ENCODE measurements around the gene TMEM154.

TMEM154 gene

GRCh38 chr4:152693871-152694270, 14.1 kb upstream of the TMEM154 start:
- no peak for DNase-seq

- no peak for DNase-seq
These were observed 12.0 kb upstream of the TMEM154 start for GRCh38 chr4:152691761-152692160.

- DNase-seq = no peak
These were observed 11.2 kb upstream of the TMEM154 start for GRCh38 chr4:152690706-152691651.

GRCh38 chr4:152689615-152690501, 10.1 kb upstream of the TMEM154 start:
- DNase-seq = no peak

GRCh38 chr4:152687974-152688599, 8.3 kb upstream of the TMEM154 start:
- DNase-seq = no peak

GRCh38 chr4:152686452-152687013, 6.7 kb upstream of the TMEM154 start:
- DNase-seq = no peak

- no peak for DNase-seq
These were observed 4.8 kb upstream of the TMEM154 start for GRCh38 chr4:152684587-152684986.

- DNase-seq = no peak
These were observed 4.2 kb upstream of the TMEM154 start for GRCh38 chr4:152684007-152684406.

GRCh38 chr4:152682143-152682941, 2.5 kb upstream of the TMEM154 start:
- no peak for DNase-seq

GRCh38 chr4:152680988-152681603, 1.3 kb upstream of the TMEM154 start:
- DNase-seq = no peak

- no peak for DNase-seq
These were observed 956 bp downstream of the TMEM154 start for GRCh38 chr4:152678841-152679240.

GRCh38 chr4:152677117-152677516, 2.7 kb downstream of the TMEM154 start:
- no peak for DNase-seq

- no peak for DNase-seq
These were observed 3.5 kb downstream of the TMEM154 start for GRCh38 chr4:152676052-152676854.

GRCh38 chr4:152674359-152674758, 5.4 kb downstream of the TMEM154 start:
- DNase-seq = no peak

GRCh38 chr4:152673489-152673888, 6.3 kb downstream of the TMEM154 start:
- no peak for DNase-seq

- no peak for DNase-seq
These were observed 7.3 kb downstream of the TMEM154 start for GRCh38 chr4:152672206-152673092.

GRCh38 chr4:152668338-152668964, 11.3 kb downstream of the TMEM154 start:
- no peak for DNase-seq

- DNase-seq = no peak
These were observed 12.0 kb downstream of the TMEM154 start for GRCh38 chr4:152667781-152668180.

- no peak for DNase-seq
These were observed 12.9 kb downstream of the TMEM154 start for GRCh38 chr4:152666946-152667345.
